Activated naive CD8-positive, alpha-beta T cell treated with anti-CD3 and anti-CD28 coated beads, Interleukin-2, amount 50 U/mL, for 24 hours (primary cell): ENCODE results near the gene FAM53A.

ENCODE experiments used
- ATAC-seq: fragments of 150-1000 bp; cut with Tn5 transposase; one replicate; pipeline ENCODE4 v1.10.0; 2021
- DNase-seq: peaks from one replicate; pipeline ENCODE4 v3.0.0; 2021
- H3K27ac Mint-ChIP-seq: one replicate; pipeline ENCODE4 v1.8.0; 2021; ENCODE audit warnings: mild to moderate bottlenecking, mixed read lengths
- H3K27me3 Mint-ChIP-seq: one replicate; pipeline ENCODE4 v1.8.0; 2021; ENCODE audit warnings: mixed read lengths
- H3K36me3 Mint-ChIP-seq: one replicate; pipeline ENCODE4 v1.8.0; 2021; ENCODE audit warnings: low read depth, mixed read lengths
- H3K4me1 Mint-ChIP-seq: one replicate; pipeline ENCODE4 v1.8.0; 2021; ENCODE audit warnings: mixed read lengths
- H3K4me3 Mint-ChIP-seq: one replicate; pipeline ENCODE4 v1.8.0; 2021; ENCODE audit warnings: mild to moderate bottlenecking, moderate library complexity, mixed read lengths
- H3K9me3 Mint-ChIP-seq: one replicate; pipeline ENCODE4 v1.8.0; 2021; ENCODE audit warnings: mixed read lengths

FAM53A gene

DNA sequence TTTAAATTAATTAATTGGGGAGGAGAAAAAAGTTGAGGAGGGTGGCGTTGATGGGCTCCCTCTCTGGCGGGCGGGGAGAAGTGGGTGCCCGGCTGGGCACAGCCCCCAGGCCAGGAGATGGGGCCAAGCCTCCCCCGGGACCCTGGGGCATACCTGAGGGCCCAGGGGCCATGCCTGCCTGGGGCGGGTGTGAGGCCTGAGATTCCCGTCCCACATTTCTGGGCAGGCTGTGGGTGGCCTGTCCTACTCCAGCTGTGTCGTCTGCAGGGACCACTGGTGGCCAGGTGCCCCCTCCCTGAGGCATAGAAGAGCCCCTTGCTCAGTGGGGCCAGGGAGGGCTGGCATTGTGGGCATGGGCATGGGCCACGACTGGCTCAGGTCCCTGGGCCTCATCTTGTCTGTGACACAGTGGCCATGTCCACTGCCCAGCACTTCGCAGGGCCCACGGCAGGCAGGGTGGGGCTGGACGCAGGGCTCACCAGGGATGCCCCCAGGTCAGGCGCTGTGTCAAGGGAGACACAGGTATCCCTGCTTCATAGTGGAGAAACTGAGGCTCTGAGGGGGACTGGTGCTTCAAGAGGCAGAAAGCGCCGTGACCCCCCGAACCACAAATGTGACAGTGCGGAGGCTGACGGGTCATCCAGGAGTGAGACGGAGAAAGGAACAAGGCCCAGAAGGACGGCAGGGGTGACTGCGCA is 60.1 kb downstream of the FAM53A start:
- Mint-ChIP-seq H3K27ac (no peak overlapping the region), H3K9me3 (no peaks in the 10 kb centered on the region), H3K36me3 (no peaks in the 10 kb centered on the region), H3K4me1 (no peaks in the 10 kb centered on the region), H3K27me3 (no peaks in the 10 kb centered on the region), H3K4me3 (no peak overlapping the region)
- no peak for ATAC-seq
- no peak for DNase-seq

DNA sequence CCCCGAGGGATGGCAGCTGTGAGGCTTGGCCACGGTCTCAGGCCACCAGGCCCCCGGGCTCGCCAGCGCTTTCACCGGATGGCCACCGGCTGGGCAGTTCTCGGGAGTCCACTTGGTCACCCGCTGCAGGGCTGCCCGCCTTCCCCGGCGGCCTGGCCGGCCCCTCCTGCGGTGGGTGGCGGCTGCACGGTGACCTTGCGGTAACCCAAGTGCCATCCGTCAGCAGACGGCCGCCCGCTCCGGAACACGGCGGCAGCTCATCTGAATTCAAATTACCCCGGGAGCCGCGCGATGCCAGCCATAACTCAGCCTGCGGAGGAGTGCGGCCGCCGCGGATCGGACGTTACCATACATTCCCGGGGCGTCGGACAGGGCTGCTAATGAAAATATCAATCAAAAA is 60.7 kb downstream of the FAM53A start:
- Mint-ChIP-seq H3K9me3 (no peaks in the 10 kb centered on the region), H3K36me3 (no peaks in the 10 kb centered on the region), H3K4me3 (no peak overlapping the region), H3K4me1 (no peaks in the 10 kb centered on the region), H3K27me3 (no peaks in the 10 kb centered on the region), H3K27ac (no peak overlapping the region)
- no peak for DNase-seq
- ATAC-seq = no peak

DNA sequence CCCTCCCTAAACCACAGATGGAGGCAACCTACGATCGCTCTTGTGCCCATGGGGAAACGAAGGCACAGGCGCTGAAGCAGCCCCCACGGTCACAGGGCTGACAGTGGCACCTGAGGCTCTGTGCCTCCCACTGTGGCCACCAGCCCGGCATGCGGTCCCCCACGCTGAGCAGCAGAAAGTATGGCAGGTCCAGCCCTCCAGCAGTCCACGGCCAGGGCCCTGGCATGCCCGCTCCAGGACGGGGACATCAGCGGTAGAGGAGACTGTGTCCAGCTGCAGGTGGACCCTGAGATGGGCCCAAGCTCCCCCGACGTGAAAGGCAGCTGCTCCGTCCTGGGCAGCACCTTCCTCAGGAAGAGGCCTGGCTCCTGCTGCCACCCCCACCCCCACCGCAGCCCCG is 61.2 kb downstream of the FAM53A start:
- no peak for DNase-seq
- Mint-ChIP-seq H3K4me3 (no peak overlapping the region), H3K27me3 (no peaks in the 10 kb centered on the region), H3K9me3 (no peaks in the 10 kb centered on the region), H3K36me3 (no peaks in the 10 kb centered on the region), H3K27ac (no peak overlapping the region), H3K4me1 (no peaks in the 10 kb centered on the region)
- no peak for ATAC-seq

DNA sequence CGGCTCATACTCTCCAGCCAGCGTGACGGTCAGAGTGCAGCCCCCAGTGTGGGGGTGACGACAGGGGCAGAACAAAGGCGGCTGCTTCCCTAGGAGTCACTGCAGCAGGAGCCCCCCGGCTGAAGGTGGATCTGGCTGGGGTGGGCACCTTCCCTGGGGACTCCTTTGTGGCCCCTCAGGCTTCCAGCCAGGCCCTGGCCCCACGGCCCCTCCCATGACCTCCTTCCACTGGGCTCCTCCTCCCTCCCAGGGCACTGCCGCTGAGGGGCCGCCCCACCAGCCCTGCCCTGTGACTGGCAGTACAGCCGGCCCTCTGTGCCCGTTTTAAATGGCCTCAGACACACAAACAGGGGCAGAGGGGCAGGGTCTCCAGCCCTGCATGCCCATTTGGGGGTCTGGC is 61.9 kb downstream of the FAM53A start:
- H3K4me1 Mint-ChIP-seq = no peaks in the 10 kb centered on the region
- DNase-seq (no peak), ATAC-seq (no peak)
- H3K27me3 Mint-ChIP-seq = no peaks in the 10 kb centered on the region
- H3K9me3 Mint-ChIP-seq = no peaks in the 10 kb centered on the region
- H3K27ac Mint-ChIP-seq = no peak overlapping the region
- no peaks in the 10 kb centered on the region for H3K36me3 Mint-ChIP-seq
- H3K4me3 Mint-ChIP-seq = no peak overlapping the region

DNA sequence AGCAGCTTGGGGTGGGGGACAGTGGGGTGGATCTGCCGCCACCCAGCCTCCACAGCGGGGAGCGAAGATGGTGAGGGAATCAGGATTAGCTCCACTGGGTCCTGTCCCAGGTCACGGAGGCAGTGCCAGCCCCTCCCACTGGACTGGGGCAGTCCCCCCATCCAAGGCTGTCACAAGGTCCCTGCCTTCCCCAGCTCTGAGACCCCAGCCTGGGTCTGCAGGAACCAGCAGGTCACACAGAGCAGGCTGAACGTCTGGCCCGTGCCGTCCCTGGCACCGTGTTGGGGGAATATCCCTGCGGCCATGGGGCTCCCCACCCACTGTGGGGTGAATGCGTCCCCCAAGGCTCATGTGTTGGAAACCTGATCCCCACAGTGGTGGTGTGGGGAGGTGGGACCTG is 62.6 kb downstream of the FAM53A start:
- no peaks in the 10 kb centered on the region for H3K36me3 Mint-ChIP-seq
- DNase-seq = no peak
- H3K4me3 Mint-ChIP-seq = no peak overlapping the region
- no peaks in the 10 kb centered on the region for H3K27me3 Mint-ChIP-seq
- no peak for ATAC-seq
- H3K9me3 Mint-ChIP-seq = no peaks in the 10 kb centered on the region
- H3K27ac Mint-ChIP-seq = no peak overlapping the region
- no peaks in the 10 kb centered on the region for H3K4me1 Mint-ChIP-seq

DNA sequence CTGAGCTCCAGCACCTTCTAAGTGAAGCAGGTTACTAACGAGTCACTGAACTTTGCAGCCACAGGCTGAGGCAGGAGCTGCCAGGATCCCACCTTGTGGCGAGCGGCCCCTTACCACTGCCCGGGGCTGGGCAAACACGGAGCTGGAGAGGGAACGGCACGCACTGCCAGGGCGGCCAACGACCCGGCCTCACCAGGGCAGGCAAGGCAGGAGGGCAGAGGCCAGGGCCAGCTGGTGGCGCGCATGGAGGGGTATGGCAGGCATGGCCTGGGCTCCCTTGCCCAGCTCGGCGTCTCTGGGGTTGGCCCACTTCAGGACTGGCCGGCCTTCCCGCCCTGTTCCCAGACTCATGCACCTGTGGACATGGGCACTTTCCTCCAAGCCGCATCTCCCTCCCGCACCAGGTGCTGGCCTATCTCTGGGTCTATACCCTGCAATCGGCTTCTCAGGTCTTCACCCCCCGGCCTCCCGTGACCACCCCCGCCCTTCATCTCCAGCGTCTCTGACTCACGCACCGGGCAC is 64.9 kb downstream of the FAM53A start:
- peaks cover 14% of the 10 kb centered on the region for H3K4me1 Mint-ChIP-seq
- no peaks in the 10 kb centered on the region for H3K27me3 Mint-ChIP-seq
- H3K9me3 Mint-ChIP-seq = peaks cover 4% of the 10 kb centered on the region
- no peak for ATAC-seq
- H3K36me3 Mint-ChIP-seq = no peaks in the 10 kb centered on the region
- no peak overlapping the region for H3K27ac Mint-ChIP-seq
- DNase-seq = no peak
- no peak overlapping the region for H3K4me3 Mint-ChIP-seq

DNA sequence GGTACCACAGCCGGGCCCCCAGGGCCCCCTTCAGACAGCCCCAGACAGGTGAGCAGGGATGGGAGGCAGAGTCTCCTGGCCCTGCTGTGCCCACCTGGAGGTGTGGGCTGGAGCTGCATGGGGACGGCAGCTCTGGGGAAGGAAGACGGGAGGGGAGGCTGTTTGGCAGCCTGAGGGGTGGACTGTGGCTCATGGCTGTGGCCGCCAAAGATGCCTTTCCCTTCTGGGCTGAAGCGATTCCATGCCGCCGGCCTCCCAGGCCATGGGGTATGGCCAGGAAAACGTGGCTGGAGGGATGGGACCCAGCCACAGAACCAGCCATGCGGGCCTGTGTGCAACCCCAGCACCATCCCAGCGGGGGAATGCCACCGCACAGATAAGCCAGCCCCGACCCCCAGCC is 65.7 kb downstream of the FAM53A start:
- no peak for ATAC-seq

DNA sequence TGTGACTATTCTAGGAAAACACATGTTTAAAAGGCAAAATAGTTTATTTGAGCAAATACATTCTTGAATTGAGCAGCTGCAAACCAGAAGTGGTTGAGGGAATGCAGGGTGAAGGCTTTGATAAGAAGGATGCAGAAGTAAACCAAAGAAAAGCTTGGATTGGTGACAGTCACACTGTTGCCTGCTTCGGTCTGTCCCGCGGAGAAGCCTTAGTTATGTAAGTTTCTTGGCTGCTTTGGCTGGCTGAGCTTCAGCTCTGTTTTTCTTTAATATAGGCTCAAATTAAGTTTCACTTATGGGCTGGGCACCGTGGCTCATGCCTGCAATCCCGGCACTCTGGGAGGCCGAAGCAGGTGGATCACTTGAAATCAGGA is 67.6 kb downstream of the FAM53A start:
- Mint-ChIP-seq H3K27ac (no peak overlapping the region), H3K9me3 (peaks cover 4% of the 10 kb centered on the region), H3K4me1 (peaks cover 14% of the 10 kb centered on the region), H3K36me3 (no peaks in the 10 kb centered on the region), H3K4me3 (no peak overlapping the region), H3K27me3 (no peaks in the 10 kb centered on the region)
- DNase-seq (no peak), ATAC-seq (no peak)

More for the DNA sequence above, 65.7 kb downstream of the FAM53A start:
- Mint-ChIP-seq H3K27me3 (no peaks in the 10 kb centered on the region), H3K36me3 (no peaks in the 10 kb centered on the region), H3K27ac (no peak overlapping the region), H3K4me1 (peaks cover 14% of the 10 kb centered on the region), H3K4me3 (no peak overlapping the region), H3K9me3 (peaks cover 4% of the 10 kb centered on the region)
- DNase-seq = no peak

DNA sequence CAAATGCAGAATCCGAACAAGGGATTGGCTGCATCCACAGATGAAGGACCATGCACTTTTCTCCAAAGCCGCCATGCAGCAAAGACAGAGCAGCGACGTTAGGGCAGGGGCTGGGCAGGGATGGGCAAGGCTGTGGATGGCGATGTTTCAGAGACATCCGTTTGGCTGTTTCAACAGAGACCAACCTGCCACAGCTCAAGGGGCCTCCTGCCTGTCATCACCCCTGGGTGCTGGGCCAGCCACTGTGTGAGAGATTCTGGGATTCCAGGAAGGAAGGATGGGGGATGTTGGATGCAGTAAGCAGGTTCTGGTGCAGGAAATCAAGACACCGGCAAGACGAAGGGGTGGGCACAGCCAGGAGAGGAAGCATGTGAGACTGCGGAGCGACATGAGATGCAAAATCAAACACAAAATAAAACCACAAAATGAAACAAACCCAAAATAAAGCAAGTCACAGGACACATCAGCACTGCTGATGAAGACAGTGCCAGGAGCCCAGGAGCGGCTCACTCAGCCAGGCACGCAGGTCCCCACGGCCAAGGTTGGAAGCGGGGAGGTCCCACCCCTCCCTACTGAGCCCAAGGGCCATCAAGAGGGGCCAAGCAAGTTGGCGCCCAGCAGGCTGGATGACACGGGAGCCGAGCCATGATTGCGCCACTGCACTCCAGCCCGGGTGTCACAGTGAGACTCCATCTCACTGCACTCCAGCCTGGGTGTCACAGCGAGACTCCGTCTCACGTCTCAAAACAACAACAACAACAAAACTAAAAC is 68.1 kb downstream of the FAM53A start:
- H3K9me3 Mint-ChIP-seq = peaks cover 4% of the 10 kb centered on the region
- ATAC-seq (no peak), DNase-seq (no peak)
- H3K4me3 Mint-ChIP-seq = no peak overlapping the region
- H3K27ac Mint-ChIP-seq = no peak overlapping the region
- H3K36me3 Mint-ChIP-seq = no peaks in the 10 kb centered on the region
- H3K27me3 Mint-ChIP-seq = no peaks in the 10 kb centered on the region
- H3K4me1 Mint-ChIP-seq = peaks cover 14% of the 10 kb centered on the region

DNA sequence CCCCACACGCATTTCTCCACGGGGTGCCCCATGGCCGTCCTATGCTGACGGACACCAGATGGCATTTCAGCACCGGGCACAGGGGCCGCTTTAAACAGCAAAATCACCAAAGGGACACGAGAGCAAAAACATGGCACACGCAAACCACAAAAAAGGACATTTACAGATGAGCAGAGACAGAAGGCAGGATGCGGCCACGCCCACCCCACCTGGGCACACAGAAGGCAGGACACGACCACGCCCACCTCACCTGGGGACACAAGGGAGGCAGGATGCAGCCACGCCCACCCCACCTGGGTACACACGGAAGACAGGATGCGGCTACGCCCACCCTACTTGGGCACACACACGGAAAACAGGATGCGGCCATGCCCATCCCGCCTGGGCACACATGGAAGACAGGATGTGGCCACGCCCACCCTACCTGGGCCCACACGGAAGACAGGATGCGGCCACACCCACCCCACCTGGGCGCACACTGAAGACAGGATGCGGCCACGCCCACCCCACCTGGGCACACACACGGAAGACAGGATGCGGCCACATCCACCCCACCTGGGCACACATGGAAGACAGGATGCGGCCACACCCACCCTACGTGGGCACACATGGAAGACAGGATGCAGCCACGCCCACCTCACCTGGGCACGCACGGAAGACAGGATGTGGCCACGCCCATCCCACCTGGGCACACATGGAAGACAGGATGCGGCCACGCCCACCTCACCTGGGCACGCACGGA is 69.1 kb downstream of the FAM53A start:
- H3K27me3 Mint-ChIP-seq = no peaks in the 10 kb centered on the region
- no peak overlapping the region for H3K27ac Mint-ChIP-seq
- no peak overlapping the region for H3K4me3 Mint-ChIP-seq
- DNase-seq (no peak), ATAC-seq (no peak)
- H3K4me1 Mint-ChIP-seq = peaks cover 14% of the 10 kb centered on the region
- no peaks in the 10 kb centered on the region for H3K36me3 Mint-ChIP-seq
- peaks cover 4% of the 10 kb centered on the region for H3K9me3 Mint-ChIP-seq

DNA sequence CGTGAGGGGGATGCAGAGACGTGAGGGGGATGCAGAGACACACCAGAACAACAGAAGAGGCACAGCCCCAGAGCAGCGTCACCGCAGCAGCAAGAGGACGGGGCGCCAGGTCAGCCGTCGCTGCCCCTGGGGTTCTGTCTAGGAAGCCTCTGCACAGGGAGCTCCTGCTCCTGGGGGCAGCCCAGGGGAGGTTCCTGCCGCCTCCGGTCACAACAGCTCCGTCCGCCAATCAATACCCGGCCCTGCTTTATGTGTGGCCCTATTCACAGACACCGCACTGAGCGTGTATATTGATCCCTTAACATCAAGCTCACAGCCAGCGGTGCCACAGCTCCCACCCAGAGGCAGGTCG is 69.6 kb downstream of the FAM53A start:
- no peak for ATAC-seq
- peaks cover 14% of the 10 kb centered on the region for H3K4me1 Mint-ChIP-seq
- H3K27ac Mint-ChIP-seq = no peak overlapping the region

DNA sequence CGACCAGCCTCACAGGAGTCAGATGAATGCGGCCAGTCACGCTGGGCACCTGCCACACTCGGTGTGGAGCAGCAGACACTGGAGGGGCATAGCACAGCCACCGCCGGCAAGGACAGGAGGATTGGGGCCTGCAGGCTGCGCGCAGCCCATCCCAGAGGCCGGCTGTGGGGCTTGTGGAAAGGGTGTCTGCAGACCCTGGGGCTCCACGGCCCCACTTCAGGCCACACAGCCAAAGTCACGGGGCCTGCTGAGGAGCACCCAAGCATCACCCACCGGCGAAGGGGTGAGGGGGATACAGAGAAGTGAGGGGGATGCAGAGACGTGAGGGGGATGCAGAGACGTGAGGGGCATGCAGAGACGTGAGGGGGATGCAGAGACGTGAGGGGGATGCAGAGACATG is 70.1 kb downstream of the FAM53A start:
- no peaks in the 10 kb centered on the region for H3K36me3 Mint-ChIP-seq
- ATAC-seq (no peak), DNase-seq (no peak)
- H3K27me3 Mint-ChIP-seq = no peaks in the 10 kb centered on the region
- no peak overlapping the region for H3K4me3 Mint-ChIP-seq
- peaks cover 14% of the 10 kb centered on the region for H3K4me1 Mint-ChIP-seq
- no peak overlapping the region for H3K27ac Mint-ChIP-seq
- H3K9me3 Mint-ChIP-seq = peaks cover 4% of the 10 kb centered on the region

More for the DNA sequence above, 69.6 kb downstream of the FAM53A start:
- Mint-ChIP-seq H3K27me3 (no peaks in the 10 kb centered on the region), H3K4me3 (no peak overlapping the region), H3K9me3 (peaks cover 4% of the 10 kb centered on the region), H3K36me3 (no peaks in the 10 kb centered on the region)
- no peak for DNase-seq

DNA sequence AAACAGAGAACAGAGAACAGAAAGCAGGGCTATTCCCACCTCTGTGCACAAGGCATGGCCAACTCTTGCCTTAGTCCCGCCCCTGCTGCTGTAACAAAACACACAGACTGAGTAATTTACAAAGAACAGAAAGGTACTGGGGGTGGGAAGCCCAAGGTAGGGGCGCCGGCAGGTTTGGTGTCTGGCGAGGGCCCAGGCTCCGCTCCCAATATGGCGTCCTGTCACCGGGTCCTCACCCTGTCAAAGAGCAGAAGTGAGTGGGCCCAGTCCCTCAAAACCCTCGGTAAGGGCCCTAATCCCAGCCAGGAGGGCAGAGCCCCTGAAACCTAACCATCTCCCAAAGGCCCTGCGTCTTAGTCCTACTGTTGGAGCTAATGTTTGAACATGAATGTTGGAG is 71.0 kb downstream of the FAM53A start:
- no peak overlapping the region for H3K27ac Mint-ChIP-seq
- peaks cover 14% of the 10 kb centered on the region for H3K4me1 Mint-ChIP-seq
- H3K27me3 Mint-ChIP-seq = no peaks in the 10 kb centered on the region
- ATAC-seq (no peak), DNase-seq (no peak)
- H3K4me3 Mint-ChIP-seq = no peak overlapping the region
- H3K9me3 Mint-ChIP-seq = peaks cover 4% of the 10 kb centered on the region
- H3K36me3 Mint-ChIP-seq = no peaks in the 10 kb centered on the region

DNA sequence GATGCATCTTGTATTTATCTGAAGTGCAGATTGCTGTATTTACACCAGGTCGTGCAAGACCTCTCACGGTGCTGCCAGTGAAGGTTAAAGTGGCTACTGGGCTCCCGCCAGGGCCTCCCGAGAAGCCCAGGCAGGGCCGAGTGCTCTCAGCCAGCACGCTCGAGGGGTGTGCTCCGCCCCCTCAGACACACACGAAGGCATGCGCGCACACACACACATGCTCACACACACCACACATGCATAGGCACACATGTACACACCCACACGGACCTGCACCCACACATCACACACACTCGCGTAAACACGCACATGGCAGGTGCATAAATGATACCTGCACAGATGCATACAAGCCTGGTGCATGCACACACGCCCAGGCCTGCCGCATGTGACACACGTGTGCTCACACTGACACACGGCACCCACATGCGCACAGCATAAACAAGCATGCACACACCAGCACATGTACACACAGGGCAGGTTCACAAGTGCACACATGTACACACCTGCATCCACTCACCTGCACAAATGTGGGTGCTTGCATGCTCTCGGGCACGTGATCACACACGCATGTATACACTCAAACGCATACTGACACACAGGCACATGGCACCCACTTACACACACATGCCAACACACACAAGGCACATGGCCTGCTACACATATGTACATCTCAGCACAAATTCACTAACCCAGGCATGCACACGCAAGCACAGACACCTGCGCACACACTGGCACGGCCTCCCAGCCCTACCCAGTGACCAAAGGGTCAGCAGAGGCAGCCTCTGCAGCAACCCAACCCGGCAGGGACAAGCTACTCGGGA is 71.6 kb downstream of the FAM53A start:
- H3K27ac Mint-ChIP-seq = no peak overlapping the region
- H3K27me3 Mint-ChIP-seq = no peaks in the 10 kb centered on the region
- no peaks in the 10 kb centered on the region for H3K36me3 Mint-ChIP-seq
- H3K9me3 Mint-ChIP-seq = peaks cover 4% of the 10 kb centered on the region
- H3K4me3 Mint-ChIP-seq = no peak overlapping the region
- ATAC-seq (no peak), DNase-seq (no peak)
- peaks cover 14% of the 10 kb centered on the region for H3K4me1 Mint-ChIP-seq
